G401 (cell line): ENCODE measurements around the gene IGSF3. TPM values are rescaled to one million over a fixed set of nuclear protein-coding genes. Genes with fewer than 3 reads are reported as not detected.

Experiments
- DNase-seq: peaks from one replicate; pipeline ENCODE4 v3.0.0-alpha.2; 2015; ENCODE audit warnings: low spot score
- in situ Hi-C: cut with HindIII; loops from 2 replicates; pipeline ENCODE4 v1.10.0; 2016; ENCODE audit warnings: low sequenced_read_pairs, mixed read lengths
- total RNA-seq: library from RNA; depleted of rRNA; stranded (reverse); fragments of >200 nt; shearing (Covaris generic); gene quantifications from 2 replicates; pipeline ENCODE4 v1.2.3, GENCODE V29; 2014; rRNA removed

Gene IGSF3
- 7.2 and 8.5 TPM in 2 replicates for total RNA-seq

- no peak for DNase-seq
- in situ Hi-C loops: no loop called here
Measured at GRCh38 chr1:116667575-116668105, at the start of gene IGSF3. TSS of gene IGSF3 (minus strand) at chr1:116667733. CDS start at chr1:116666326, 1,407 bp downstream.

GRCh38 chr1:116717318-116717717 is 49.8 kb upstream of the IGSF3 start:
- no peak for DNase-seq
- in situ Hi-C loops: no loop called here

- in situ Hi-C loops: no loop called here
- DNase-seq: no peak
Measured at GRCh38 chr1:116716391-116716790, 48.9 kb upstream of the IGSF3 start.

GRCh38 chr1:116713474-116713873 is 45.9 kb upstream of the IGSF3 start:
- DNase-seq: no peak
- in situ Hi-C loops: no loop called here

- DNase-seq: no peak
- in situ Hi-C loops: no loop called here
Measured at GRCh38 chr1:116712510-116712909, 45.0 kb upstream of the IGSF3 start.

- DNase-seq: no peak
Measured at GRCh38 chr1:116711263-116711840, 43.8 kb upstream of the IGSF3 start.

GRCh38 chr1:116710420-116711262 is 43.1 kb upstream of the IGSF3 start:
- in situ Hi-C loops: no loop called here
- DNase-seq: no peak

More at GRCh38 chr1:116711263-116711840, 43.8 kb upstream of the IGSF3 start:
- in situ Hi-C loops: no loop called here

GRCh38 chr1:116709666-116710167 is 42.2 kb upstream of the IGSF3 start:
- DNase-seq: no peak
- in situ Hi-C loops: no loop called here

- DNase-seq: peak; percentile 5
- in situ Hi-C loops: no loop called here
Measured at GRCh38 chr1:116708255-116708900, 40.8 kb upstream of the IGSF3 start.

GRCh38 chr1:116706841-116707240 is 39.3 kb upstream of the IGSF3 start:
- no peak for DNase-seq
- in situ Hi-C loops: no loop called here

- DNase-seq: no peak
- in situ Hi-C loops: no loop called here
Measured at GRCh38 chr1:116706123-116706522, 38.6 kb upstream of the IGSF3 start.

- no peak for DNase-seq
- in situ Hi-C loops: no loop called here
Measured at GRCh38 chr1:116704278-116704677, 36.7 kb upstream of the IGSF3 start.

- no peak for DNase-seq
- in situ Hi-C loops: no loop called here
Measured at GRCh38 chr1:116699605-116700004, 32.1 kb upstream of the IGSF3 start.

GRCh38 chr1:116698244-116698595 is 30.7 kb upstream of the IGSF3 start:
- in situ Hi-C loops: no loop called here
- DNase-seq: no peak

- in situ Hi-C loops: no loop called here
- no peak for DNase-seq
Measured at GRCh38 chr1:116697548-116698243, 30.2 kb upstream of the IGSF3 start.

- in situ Hi-C loops: no loop called here
- no peak for DNase-seq
Measured at GRCh38 chr1:116694524-116694923, 27.0 kb upstream of the IGSF3 start.

- in situ Hi-C loops: no loop called here
- DNase-seq: no peak
Measured at GRCh38 chr1:116693759-116694480, 26.4 kb upstream of the IGSF3 start.

- in situ Hi-C loops: no loop called here
- DNase-seq: no peak
Measured at GRCh38 chr1:116692879-116693278, 25.3 kb upstream of the IGSF3 start.
